Esophagus mucosa (tissue), 1 donor: ENCODE measurements around the gene GMDS. TPM values are rescaled to one million over a fixed set of nuclear protein-coding genes. Genes with fewer than 3 reads are reported as not detected.
"Not testable (repeated sequence)": the region's sequence is repeated elsewhere in the genome, so short reads cannot be mapped to it uniquely, and the experiment has no call there.

Experiments
- ATAC-seq: fragments of 200-7000 bp; cut with Tn5 transposase; one replicate; pipeline ENCODE4 v1.9.1; 2020
- total RNA-seq: library from RNA; stranded (reverse); gene quantifications from one replicate; pipeline ENCODE4 v1.2.4, GENCODE V29; 2023
- donor health status: DM: yes; HTN: yes; CAD: no.

Gene GMDS
- total RNA-seq, 1 donor from 2014 or later = 43.8 TPM

DNA sequence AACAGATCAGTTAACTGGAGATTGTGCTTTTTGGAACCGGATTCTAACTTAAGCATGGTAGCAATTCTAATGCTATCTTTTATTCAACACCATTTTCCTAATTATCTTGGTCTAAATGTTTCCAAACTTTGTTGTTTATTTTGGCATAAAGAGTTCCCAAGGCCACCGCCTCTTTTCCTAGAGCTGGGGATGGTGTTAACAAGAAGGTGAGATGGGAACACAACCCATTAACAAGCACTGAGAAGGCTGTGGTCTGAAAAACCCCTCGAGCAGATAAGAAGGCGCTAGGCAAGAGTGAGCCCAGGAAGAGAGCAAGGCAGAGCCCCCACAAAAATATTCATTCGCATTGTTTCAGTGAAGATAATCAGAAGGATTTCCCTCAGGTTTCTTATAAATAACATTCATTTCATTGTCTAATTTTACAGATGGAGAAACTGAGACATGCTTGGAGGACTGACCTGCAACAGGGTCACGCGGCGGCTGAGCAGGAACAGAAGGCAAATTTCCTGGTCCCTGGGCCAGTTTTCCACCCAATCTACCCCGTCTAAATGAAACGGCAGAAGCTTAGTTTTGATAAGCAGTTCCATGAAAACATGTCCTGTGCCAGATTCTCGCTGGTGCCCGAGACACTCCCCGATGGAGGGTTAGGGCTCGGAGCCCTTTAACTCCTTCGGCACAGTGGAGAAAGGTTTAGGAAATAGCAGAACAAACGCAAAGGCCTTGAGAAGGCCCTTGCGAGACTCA is 480.1 kb downstream of the GMDS start:
- no peak for ATAC-seq

DNA sequence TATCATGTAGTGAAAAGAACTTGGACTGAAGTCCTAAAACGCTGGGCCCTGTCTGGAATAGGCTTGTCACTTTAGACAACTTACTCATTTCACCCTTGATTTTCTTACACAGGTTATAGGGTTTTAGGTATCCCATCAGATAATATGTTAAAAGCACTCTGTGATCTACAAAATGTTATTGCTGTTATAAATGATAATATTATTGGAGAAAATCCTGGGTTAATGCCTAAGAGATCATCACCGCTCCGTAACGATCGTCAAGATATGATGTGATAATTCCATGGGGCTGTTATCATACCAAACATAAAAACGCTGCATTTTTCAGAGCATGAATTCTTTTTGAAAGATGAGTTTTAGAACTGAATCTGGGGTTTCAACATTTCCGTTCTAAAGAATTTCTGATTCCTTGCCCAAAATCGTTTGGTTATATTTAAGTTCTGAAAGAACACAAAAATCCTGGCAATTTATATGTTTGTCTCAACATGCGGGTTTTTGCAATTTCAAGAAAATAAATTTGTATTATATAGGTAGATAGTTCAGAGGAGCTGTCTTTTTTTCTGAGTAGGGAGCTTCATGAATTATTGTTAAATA is 480.9 kb downstream of the GMDS start:
- no peak for ATAC-seq

DNA sequence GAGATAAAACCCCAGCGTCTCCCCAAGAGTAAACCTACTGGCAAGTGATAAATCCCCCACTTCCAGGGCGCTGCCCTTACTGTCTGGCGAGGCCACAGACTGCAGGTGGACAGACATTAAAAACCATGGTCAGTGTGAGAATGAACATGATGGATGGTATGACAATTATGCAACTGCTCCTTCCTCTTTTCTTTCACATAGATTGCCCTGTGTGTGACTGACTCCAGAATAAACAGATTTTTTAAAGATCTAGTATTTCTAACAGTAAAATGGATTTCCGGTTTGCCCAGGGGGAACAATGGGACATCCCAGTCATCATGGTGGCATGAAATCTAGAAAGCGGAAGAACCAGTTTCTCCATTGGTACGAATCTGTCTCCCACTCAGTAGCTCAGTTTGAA is 482.0 kb downstream of the GMDS start:
- ATAC-seq = no peak

GRCh38 chr6:1762203-1762602 is 483.2 kb downstream of the GMDS start:
- peak; percentile 88 for ATAC-seq

- peak; percentile 19 for ATAC-seq
These were observed 483.9 kb downstream of the GMDS start for GRCh38 chr6:1761477-1761877.

DNA sequence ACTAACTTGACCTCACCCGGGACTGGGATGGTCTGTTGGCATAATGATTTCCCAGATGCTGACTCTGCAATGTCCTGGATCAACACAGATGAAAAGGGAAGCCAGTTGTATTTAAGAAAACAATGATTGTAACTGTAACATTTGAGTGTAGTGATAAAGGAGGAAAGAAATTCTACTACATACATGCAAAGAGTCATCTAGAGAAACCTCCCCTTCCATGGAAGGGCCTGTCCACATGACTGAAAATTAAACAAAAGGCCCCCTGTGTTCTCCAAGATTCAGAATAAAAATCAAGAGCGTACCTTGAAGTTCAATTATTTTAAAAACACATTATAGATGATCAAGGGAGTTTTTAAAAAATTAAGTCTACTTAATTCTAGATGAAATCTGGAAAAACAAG is 484.5 kb downstream of the GMDS start:
- no peak for ATAC-seq

GRCh38 chr6:1759870-1760269 is 485.5 kb downstream of the GMDS start:
- ATAC-seq = no peak

GRCh38 chr6:1758076-1758679 is 487.2 kb downstream of the GMDS start:
- no peak for ATAC-seq

GRCh38 chr6:1757131-1757530 is 488.3 kb downstream of the GMDS start:
- no peak for ATAC-seq

- ATAC-seq = peak; percentile 36
These were observed 488.8 kb downstream of the GMDS start for GRCh38 chr6:1756472-1757129.

GRCh38 chr6:1751063-1751462 is 494.3 kb downstream of the GMDS start:
- ATAC-seq = not testable (repeated sequence)

- ATAC-seq = no peak
These were observed 496.4 kb downstream of the GMDS start for GRCh38 chr6:1749041-1749440.

DNA sequence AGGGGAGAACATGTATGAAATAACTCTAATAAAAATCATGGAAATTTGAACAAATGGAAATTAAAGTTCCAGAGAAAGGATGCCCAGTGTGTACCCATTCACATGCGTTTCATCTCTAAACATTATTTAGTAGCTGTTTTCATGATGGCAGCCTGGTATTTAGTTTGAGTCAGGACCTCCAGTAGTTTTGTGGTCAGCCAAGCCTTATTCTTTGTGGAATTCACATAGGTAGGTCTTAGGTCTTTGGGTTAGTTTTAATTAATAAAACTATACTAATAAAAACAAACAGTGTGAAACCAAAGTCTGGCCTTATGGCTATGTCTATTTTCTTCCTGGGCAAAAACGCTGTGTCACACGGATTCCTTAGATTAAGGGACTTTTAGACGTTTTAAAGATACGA is 497.9 kb downstream of the GMDS start:
- ATAC-seq = no peak

DNA sequence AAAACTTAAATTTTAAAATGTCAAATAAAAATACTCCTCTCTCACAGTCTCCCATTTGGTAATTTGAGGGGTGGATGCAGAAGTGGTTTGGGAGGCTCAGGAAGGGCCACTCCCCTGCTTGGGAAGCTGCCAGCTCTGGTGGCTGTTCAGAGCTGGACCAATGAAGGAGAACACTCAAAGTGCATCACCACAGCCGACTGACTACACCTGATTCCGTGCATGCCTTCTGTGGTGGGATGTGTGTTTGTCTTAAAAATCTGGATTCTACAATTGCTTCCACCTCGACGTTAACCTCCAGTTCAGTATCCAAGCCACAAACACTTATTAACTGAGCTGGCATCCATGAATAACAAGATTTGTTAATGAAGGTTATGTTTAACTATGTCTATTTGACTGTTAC is 498.4 kb downstream of the GMDS start:
- no peak for ATAC-seq

GRCh38 chr6:1745814-1746213 is 499.6 kb downstream of the GMDS start:
- no peak for ATAC-seq

DNA sequence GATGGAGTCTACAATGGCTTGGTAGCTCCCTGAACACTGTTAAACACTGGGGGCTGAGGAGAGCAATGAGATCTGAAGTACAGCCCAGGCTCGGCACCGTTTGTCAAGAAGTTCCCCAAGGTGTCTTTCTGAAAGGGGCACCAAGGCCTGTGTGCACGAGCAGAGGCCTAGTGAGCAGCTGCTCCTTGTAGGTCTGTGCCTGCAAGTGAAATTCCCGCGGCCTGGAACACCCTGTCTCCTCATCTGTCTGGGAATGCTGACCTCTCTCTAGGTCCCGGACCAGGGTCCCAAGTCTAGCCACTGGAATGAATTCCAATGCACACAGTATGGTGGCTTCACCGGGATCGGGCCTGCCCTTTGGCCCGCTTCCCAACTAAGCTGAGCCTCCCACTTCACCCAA is 500.9 kb downstream of the GMDS start:
- ATAC-seq = no peak

DNA sequence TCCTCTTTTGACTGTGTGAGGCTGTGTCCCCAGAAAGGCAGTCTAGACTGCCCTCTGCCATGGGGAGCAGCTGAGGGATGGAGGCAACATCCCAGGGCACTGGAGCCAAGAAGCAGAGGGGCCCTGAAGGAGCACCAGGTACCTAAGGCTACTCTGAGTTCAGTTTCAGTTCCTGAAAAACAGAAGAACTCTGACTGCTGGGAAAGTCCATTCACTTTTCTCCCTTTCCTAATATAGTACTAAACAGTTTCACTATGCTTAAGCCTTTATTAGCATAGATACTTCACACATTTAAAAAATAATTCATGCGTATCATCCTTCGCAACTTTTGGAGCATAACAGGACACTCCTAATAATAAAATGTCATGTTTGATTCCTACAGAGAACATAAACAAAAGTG is 505.7 kb downstream of the GMDS start:
- ATAC-seq = no peak

DNA sequence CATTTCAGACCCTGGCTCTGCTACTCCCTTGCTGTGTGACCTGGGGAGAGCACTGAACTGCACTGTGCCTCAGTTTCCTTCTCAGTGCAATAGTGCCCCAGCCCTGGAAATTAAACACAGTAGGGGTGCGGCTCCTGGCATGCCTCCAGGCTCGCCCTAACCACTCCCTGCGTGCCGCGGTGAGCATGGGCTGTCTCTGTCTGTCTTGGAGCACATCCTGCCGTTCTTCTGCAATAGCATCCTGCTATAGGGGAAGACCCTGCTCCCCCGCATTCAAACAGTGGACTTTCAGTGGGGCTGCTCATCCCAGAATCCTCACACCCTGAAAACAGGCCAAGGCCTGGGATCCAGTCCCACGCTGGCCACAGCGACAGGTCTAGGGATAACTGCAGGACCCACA is 506.2 kb downstream of the GMDS start:
- no peak for ATAC-seq

DNA sequence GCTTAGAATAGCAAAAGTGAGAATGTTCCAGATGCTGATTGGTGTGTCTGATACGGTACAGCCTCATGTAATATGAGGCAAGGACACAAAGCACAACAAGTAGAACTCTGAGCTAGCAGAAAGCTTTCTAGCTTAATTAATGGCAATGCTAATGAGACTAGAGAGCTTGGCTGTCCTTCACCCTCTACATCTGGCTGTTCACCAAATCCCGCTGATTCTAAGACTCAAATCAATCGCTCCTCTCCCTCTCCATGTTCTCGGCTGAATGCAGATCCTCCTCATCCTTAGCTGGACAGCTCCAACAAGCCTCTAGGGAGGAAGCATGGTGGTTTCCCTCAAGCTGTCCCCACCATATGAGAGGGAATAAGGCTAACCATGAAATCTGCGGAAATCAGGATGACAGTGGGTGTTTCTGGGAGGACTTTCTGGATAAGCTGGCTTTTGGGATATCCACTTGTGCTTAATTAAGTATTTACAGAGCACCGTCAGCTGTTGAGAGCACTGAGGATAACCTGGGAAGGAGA is 506.8 kb downstream of the GMDS start:
- ATAC-seq = no peak

DNA sequence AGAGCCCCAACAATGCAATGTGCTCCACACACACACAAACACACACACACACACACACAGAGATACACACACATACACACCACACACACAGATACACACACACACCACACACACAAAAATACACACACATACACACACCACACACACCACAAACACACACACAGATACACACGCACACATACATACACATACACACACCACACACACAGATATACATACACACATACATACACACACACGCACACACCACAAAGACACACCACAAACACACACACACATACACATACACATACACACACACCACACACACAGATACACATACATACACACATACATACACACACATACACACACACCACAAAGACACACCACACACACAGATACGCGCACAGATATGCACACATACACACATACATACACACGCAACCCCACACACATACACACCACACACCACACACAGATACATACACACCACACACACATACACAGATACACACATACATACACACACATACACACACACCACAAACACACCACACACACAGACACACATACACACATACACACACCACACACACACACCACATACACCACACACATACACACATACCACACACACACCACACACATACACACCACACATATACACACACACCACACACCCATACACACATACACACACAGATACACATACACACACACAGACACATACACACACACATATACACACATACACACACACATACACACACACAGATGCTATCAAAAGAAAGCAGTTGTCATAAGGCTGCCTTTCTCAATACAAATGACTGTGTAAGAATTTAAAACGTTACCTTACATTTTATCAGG is 507.7 kb downstream of the GMDS start:
- no peak for ATAC-seq

GRCh38 chr6:1736346-1737105 is 508.9 kb downstream of the GMDS start:
- no peak for ATAC-seq
